A673 (cell line): ENCODE data around the gene OSTF1.

Experiments used
- EZH2 ChIP-seq: fragments of 200-600 bp; sonication (generic); IDR thresholded peaks from 2 replicates; pipeline ENCODE4 v1.6.1; 2017; ENCODE audit warnings: borderline replicate concordance, low read depth, mild to moderate bottlenecking, mixed read lengths, antibody characterized with exemption, low read length; ENCODE audit not compliant: poor library complexity, severe bottlenecking
- TF ChIP-seq, protein P1 (sequence below): fragments of 300-800, 200-600 bp; sonication (generic); conservative IDR thresholded peaks from 2 replicates; pipeline ENCODE4 v1.5.1; 2017; ENCODE audit warnings: low read depth, mild to moderate bottlenecking, antibody characterized with exemption, low read length, moderate library complexity, mixed read lengths

DNA sequence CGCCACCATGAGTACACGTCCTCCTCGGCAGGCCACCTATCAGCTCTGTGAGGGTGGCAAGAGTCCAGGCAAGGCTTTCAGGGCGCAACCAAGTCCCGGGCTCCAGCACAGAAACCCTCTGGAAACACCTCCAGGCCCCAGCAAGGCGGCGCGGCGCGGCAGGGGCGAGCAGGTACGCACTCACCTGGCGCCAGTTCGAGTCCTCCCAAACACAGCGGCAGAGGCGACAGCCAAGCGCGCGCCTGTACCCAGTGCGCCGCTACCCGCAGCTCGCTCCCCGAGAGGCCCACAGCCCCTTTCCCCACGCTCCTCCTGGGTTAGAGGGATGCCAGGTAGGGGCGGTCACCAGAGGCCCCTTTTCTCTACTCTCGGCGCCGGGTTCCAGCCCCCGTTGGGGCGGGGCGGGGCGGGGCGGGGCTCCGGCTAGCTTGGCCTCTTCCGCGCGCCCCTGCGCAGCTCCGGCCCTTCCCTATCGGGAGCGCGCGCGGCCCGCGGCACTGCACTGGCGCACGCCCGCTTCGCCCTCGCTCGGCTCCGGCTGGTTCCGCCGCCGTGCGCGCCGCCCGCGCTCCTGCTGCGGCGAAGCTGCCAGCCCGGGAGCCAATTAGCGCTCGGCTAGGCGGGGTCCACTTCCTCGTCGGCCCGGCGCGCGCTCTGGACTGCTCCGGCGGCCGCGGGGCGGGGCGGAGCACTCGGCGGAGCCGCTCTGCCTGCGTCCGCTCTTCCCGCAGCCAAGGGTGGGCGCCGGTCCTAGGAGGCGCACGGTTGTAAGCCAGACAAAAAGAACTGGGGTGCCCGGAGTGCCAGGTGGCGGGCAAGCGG, at the start of gene OSTF1, which contains the start of gene NMRK1:
- TF ChIP-seq, protein P1, sequence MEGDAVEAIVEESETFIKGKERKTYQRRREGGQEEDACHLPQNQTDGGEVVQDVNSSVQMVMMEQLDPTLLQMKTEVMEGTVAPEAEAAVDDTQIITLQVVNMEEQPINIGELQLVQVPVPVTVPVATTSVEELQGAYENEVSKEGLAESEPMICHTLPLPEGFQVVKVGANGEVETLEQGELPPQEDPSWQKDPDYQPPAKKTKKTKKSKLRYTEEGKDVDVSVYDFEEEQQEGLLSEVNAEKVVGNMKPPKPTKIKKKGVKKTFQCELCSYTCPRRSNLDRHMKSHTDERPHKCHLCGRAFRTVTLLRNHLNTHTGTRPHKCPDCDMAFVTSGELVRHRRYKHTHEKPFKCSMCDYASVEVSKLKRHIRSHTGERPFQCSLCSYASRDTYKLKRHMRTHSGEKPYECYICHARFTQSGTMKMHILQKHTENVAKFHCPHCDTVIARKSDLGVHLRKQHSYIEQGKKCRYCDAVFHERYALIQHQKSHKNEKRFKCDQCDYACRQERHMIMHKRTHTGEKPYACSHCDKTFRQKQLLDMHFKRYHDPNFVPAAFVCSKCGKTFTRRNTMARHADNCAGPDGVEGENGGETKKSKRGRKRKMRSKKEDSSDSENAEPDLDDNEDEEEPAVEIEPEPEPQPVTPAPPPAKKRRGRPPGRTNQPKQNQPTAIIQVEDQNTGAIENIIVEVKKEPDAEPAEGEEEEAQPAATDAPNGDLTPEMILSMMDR, result no peak
- TF ChIP-seq EZH2, result no peak
